ENCODE measurements around the gene DYNLRB2.

Gene DYNLRB2

GRCh38 chr16:80540516-80541305, at the start of gene DYNLRB2:
Gene DYNLRB2 (plus strand): TSS chr16:80540993. CDS start chr16:80541077, 84 bp downstream.
- peak; percentile 86 for DNase-seq (ENCODE audit: low read depth)

GRCh38 chr16:80500116-80500859, 40.5 kb upstream of the DYNLRB2 start:
- DNase-seq (ENCODE audit: low read depth) = no peak

- no peak for DNase-seq (ENCODE audit: low read depth)
Measured at GRCh38 chr16:80500961-80501525, 39.8 kb upstream of the DYNLRB2 start.

GRCh38 chr16:80503107-80503506, 37.7 kb upstream of the DYNLRB2 start:
- DNase-seq (ENCODE audit: low read depth) = no peak

- DNase-seq (ENCODE audit: low read depth) = no peak
Measured at GRCh38 chr16:80507538-80507937, 33.3 kb upstream of the DYNLRB2 start.

- no peak for DNase-seq (ENCODE audit: low read depth)
Measured at GRCh38 chr16:80509872-80510271, 30.9 kb upstream of the DYNLRB2 start.

GRCh38 chr16:80511824-80512592, 28.8 kb upstream of the DYNLRB2 start:
- no peak for DNase-seq (ENCODE audit: low read depth)

GRCh38 chr16:80512593-80512853, 28.3 kb upstream of the DYNLRB2 start:
- no peak for DNase-seq (ENCODE audit: low read depth)

- DNase-seq (ENCODE audit: low read depth) = no peak
Measured at GRCh38 chr16:80515374-80515773, 25.4 kb upstream of the DYNLRB2 start.

GRCh38 chr16:80517846-80518245, 22.9 kb upstream of the DYNLRB2 start:
- no peak for DNase-seq (ENCODE audit: low read depth)

GRCh38 chr16:80518436-80518835, 22.4 kb upstream of the DYNLRB2 start:
- DNase-seq (ENCODE audit: low read depth) = no peak

- no peak for DNase-seq (ENCODE audit: low read depth)
Measured at GRCh38 chr16:80519189-80519588, 21.6 kb upstream of the DYNLRB2 start.

GRCh38 chr16:80525420-80525819, 15.4 kb upstream of the DYNLRB2 start:
- no peak for DNase-seq (ENCODE audit: low read depth)

GRCh38 chr16:80526418-80527061, 14.3 kb upstream of the DYNLRB2 start:
- peak; percentile 11 for DNase-seq (ENCODE audit: low read depth)

- peak; percentile 1 for DNase-seq (ENCODE audit: low read depth)
Measured at GRCh38 chr16:80527297-80527696, 13.5 kb upstream of the DYNLRB2 start.

- DNase-seq (ENCODE audit: low read depth) = no peak
Measured at GRCh38 chr16:80530479-80530878, 10.3 kb upstream of the DYNLRB2 start.

- no peak for DNase-seq (ENCODE audit: low read depth)
Measured at GRCh38 chr16:80536238-80536637, 4.6 kb upstream of the DYNLRB2 start.

- no peak for DNase-seq (ENCODE audit: low read depth)
Measured at GRCh38 chr16:80541306-80541694, 507 bp downstream of the DYNLRB2 start.

GRCh38 chr16:80543162-80543561, 2.4 kb downstream of the DYNLRB2 start:
- DNase-seq (ENCODE audit: low read depth) = no peak

- no peak for DNase-seq (ENCODE audit: low read depth)
Measured at GRCh38 chr16:80544326-80544725, 3.5 kb downstream of the DYNLRB2 start.

- DNase-seq (ENCODE audit: low read depth) = no peak
Measured at GRCh38 chr16:80546249-80546648, 5.5 kb downstream of the DYNLRB2 start.

- no peak for DNase-seq (ENCODE audit: low read depth)
Measured at GRCh38 chr16:80547145-80547544, 6.4 kb downstream of the DYNLRB2 start.
